ENCODE data around the gene GJC2.

The GJC2 gene

GRCh38 chr1:228146417-228147150 is 3.1 kb upstream of the GJC2 start:
- no peak for DNase-seq

DNA sequence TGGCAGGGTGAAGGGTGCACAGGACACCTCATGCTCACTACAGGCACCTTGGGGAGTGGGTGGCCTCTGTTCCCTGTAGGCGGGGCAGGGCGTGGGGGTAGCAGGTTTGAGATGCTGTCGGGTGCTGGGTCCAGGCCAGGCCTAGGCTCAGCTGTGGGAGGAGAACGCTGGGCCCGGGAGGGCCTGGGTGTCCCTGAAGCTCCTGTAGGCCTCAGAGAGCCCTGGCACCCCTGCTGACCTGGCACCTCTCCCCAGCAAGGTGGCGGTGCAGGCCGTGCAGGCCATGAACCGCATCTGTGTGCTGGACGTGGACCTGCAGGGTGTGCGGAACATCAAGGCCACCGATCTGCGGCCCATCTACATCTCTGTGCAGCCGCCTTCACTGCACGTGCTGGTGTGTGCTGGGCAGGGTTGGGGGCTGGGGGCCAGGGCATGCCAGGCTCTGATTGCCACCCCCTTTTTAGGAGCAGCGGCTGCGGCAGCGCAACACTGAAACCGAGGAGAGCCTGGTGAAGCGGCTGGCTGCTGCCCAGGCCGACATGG is 2.5 kb upstream of the GJC2 start:
- DNase-seq: no peak

DNA sequence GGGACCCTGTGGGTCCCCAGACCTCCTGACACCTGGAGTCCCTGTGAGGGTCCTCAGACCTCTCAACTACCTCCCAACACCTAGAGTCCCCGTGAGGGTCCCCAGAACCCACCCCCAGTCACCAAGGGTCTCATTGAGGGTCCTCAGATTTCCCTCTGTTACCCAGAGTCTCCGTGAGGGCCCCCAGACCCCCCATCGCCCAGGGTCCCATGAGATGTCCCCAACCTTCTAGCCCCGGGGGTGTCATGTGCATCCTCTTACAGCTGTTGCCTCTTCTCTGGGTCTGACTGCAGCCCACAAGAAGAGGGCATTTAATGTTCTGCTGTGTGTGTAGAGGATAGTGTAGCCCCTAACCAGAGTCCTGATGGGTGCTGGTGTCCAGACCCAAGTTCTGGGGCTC is 2.0 kb upstream of the GJC2 start:
- no peak for DNase-seq

GRCh38 chr1:228148196-228148861 is 1.4 kb upstream of the GJC2 start:
- no peak for DNase-seq

DNA sequence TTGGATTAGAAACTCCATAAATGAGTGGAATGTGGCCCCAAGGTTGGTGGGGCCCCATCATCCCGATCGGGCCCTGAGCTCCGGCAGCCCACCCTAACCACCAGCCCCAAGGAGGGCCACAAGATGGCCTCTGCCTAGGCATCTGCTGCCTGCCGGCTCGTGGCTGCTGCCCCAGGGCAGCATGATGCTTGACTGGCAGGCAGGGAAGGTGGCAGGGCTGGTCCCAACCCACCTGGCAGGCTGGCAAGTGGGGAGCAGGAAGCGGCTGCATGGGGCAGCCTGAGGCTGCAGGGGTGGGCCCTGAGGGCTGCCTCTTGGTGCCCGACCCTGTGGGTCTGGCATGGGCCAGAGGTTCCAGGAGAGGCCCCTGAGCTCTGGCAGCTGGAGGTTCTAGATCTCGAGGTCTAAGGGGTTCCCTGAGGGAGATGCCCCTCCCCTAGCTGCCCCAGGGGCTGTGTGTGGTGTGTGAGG is 760 bp upstream of the GJC2 start:
- DNase-seq: no peak

DNA sequence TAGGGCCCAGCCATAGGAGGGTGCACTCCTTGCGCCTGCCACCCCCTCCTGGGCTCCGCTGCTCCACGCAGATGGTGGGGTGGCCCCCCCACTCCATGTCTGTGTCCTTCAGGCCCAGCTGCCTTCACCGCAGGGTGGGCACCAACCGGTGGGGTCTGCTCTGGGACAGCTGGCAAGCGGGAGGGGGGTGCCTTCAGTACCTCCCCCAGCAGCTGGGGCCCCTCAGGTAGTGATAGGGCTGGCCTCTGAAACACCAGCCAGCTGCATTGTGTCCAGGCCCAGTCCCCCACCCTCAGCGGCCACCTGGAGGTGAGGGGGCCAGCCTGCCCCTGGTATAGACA is 360 bp downstream of the GJC2 start:
- DNase-seq: no peak

- DNase-seq: no peak
Measured at GRCh38 chr1:228150461-228151179, 890 bp downstream of the GJC2 start.

DNA sequence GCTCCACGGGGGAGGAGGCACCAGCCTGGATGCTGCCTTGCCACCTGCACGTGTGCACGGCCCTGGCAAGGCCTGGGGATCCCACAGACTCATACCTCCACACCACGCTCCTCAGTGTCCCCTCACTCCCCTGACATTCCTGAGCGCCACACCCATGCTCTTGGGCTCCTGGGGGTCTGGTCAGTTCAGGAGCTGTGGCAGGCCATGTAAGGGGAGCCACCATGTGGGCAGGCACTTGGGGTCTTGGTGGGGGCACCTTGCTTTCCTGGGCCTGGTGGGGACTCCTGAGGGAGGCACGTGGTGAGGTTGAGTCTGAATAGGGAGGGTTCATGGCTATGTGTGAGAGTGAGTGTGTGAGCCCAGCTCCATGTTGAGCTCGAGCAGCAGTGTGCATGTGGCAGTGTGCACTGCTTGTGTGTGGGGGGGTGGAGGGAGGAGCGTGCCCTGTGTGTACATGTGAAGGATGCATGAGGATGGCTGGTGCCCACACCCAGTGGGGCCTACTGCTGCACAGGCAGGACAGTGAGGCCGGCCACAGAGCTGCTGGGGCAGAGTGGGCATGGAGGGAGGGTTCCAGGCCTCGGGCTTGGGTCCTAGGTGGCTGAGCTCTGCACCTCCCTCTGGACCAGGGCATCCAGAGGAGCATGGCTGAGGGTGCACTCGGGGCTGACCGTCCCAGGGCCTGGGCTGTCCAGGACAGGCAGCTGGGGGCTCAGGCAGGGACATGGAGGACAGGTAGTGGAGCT is 1.6 kb downstream of the GJC2 start:
- DNase-seq: no peak

DNA sequence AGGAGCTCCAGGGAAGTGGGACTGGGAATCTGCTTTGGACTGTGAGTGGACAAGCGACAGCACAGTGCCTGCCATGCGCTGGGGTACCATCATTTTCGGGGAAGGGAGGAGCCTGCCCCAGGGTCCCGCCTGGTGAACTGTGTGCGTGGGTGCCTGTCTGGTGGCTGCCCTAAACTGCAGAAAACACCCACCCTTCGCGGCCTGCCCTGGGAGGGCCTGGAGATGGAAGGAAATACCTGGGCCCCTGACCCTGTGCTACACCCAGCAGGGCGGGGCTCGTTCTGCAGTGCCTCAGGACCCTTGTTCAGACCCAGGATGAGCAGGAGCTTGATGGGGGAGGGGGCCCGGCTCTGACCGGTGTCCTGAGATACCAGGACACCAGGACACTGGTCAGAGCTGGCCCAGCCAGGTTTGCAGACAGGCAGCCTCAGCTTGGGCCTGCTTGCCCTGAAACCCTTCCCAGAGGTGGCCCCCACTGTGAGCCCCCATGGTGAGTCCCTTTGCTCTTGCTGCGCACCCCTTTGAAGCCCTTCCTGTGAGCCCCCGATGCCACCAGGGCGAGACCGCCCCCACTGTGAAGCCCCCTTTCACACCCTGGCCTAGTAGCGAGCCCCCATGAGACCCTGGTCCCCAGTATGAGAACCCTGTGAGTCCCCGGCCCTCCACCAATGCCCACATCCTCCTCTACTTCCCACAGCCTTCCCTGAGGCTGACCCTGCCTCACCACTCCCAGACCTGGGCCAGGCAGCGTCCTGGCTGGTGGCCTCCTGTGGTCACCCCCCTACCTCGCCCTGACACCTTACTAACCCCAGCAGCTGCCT is 2.6 kb downstream of the GJC2 start:
- DNase-seq: no peak

- DNase-seq: no peak
Measured at GRCh38 chr1:228152918-228153258, 3.2 kb downstream of the GJC2 start.

- DNase-seq: no peak
Measured at GRCh38 chr1:228154021-228154669, 4.4 kb downstream of the GJC2 start.

- DNase-seq: no peak
Measured at GRCh38 chr1:228154670-228155571, 5.2 kb downstream of the GJC2 start.

DNA sequence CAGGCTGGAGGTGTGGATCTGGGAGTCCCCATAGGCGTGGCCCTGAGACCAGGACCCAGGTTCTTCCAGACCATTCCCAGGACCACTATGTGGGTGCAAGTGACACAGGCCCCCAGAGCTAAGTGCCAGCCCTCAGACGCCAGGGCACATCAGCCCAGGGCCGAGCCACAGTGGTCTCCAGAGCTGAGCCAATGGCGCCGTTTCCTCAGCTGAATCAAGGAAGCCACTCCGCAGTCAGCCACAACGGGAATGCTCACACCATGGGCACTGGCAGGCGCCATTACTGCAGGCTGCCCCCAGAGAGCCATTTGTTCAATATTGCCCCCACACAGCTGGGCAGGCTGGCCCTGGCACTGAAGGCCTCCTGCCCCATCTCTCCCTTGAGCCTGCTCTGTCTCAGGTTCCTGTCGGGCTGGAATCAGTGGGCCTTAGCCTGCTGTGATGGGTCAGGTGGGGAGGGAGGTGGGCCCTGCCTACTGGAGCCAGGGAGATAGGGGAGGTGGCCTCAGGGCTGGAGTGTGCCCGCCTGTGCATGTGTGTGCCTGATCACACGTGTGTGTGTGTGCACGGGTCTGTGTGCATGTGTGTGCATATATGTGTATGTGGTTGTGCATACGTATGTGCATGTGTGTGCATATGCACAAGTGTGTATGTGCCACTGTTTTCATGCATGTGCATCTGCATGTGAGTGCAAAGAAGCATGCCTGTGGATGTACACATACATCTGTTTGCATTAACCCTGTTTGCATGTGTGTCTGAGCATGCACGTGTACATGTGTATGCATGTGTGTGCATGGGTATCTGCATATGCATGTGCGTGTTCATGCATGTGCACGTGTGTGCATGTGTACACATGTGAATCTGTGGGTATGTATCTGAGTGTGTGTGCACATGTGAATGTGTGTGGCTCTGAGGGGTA is 6.1 kb downstream of the GJC2 start:
- no peak for DNase-seq

- no peak for DNase-seq
Measured at GRCh38 chr1:228156515-228156881, 6.8 kb downstream of the GJC2 start.

DNA sequence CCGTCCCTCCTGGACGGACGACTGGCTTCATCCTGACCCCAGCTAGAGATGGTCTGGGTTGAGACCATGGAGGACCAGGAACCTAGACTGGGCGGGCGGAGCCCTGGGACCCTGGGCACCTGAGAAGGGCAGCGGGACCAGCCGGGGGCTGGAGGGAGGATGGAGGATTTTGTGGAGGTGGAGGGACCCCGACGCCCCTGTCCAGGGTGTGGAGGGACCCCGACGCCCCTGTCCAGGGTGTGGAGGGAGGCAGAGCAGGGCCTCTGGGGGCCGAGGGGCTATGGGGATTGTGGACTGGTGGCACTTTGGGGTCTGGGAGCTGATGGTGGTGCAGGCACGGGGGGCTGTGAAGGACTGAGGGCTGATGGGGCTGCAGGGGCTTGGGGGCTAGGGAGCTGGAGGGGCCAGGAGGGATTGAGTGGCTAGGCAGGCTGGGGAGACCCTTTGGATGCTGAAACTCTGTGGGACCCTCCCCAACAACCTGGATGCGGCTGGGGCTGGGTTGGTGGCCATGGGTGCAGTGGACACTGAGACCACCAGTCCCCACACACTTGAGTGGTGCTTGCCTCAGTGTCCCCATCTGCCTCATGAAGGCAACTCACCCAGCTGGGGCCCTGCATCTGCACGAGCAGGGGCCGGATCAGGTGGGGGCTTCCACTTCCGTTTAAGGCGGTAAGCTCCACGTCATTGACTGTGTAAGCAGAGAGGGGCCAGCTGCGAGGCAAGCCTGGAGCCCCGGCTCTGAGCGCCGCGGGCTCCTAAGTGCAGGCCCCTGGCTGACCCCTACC is 7.4 kb downstream of the GJC2 start:
- no peak for DNase-seq

GRCh38 chr1:228157729-228158126 is 8.0 kb downstream of the GJC2 start:
- DNase-seq: no peak

- no peak for DNase-seq
Measured at GRCh38 chr1:228158151-228159007, 8.6 kb downstream of the GJC2 start.
